Activated T-cell treated with anti-CD3 and anti-CD28 coated beads for 48 hours (primary cell): ENCODE data around the gene SSR1.
A peak's percentile ranks its signal among the peaks of the same experiment; 100 is the strongest.

Experiments used
- DNase-seq: peaks from one replicate; pipeline ENCODE4 v3.0.0-alpha.2; 2020; ENCODE audit warnings: low read depth

The SSR1 gene

GRCh38 chr6:7258231-7258763, 54.7 kb downstream of the SSR1 start:
- DNase-seq: no peak

DNA sequence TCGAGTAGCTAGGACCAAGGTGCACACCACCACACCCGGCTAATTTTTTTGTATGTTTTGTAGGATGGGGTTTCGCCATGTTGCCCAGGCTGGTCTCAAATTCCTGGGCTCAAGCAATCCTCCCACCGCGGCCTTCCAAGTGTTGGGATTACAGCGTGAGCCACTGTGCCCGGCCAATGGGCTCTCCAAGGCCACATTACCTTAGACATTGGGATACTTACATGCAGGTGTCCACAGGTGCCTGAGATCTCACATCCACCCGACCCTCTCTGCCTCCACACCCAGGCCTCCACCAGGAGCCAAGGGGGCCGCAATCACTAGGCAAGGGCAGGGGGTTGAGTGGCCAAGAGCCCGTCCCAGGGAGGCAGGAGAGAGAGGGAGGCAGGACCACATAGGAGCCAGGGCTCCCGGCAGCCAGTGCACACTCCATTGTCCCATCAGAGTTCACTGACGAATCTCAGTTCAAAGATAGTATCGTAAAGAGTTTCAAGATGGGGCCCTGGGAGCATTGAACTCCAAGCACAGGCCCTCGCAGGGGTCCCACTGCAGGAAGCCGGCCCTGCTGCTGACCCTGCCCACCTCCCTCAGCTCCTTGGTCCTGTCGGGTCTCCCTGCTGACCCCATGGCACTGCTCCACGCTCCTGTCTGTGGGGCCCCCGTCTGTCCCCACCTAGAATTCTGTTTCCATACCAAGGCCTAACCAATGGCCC, 55.3 kb downstream of the SSR1 start:
- no peak for DNase-seq

DNA sequence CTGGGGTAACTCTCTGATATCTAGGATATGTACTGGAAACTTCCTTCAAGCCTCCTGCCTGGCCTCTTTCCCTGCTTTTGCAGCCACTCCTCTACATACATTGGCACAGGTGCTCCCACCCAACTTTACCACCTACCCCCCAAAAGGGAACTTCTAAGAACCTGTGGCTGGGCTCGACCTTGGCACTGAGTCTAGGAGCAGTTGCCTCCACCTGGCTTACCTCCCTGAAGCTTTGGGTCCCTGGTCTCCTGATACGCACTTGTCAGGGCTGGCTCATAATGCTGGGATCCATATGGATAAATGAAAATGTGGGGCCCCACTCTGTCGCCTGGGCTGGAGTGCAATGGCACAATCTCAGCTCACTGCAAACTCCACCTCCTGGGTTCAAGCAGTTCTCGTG, 56.2 kb downstream of the SSR1 start:
- DNase-seq: no peak

DNA sequence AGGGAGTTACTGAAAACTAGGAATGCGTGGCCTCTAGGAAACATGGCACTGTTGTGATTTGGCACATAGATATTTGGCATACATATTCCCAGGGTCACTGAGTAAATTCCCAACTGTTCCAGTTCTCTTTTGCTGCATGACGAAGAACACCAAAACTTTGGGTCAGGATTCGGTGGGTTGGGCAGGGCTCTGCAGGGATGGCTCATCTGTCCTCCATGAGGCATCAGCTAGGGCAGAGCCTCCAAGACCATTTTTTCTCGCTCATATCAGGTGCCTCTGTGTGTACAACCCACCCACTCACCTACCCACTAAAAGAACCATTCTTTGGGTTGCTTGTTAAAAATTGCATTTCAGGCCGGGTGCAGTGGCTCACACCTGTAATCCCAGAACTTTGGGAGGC, 57.1 kb downstream of the SSR1 start:
- no peak for DNase-seq

GRCh38 chr6:7254980-7255835, 57.8 kb downstream of the SSR1 start:
- no peak for DNase-seq

DNA sequence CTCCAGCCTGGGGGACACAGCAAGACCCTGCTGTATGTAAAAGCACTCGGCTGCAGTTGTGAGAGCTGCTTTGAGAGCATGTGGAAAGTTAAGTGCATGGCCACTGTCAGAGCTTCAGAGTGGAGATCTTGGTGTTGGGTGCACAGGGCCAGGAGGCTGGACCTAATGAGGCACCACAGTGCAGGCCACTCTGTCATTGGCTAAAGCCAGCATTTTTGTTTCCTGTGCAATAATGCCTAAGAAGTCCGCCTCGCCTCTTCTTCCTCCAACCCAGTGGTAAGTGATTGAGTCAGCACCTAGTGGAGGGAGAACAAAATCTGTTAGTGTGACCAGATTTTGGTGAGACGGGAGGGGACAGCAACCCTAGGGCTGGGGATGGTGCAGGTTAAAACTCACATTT, 60.6 kb downstream of the SSR1 start:
- no peak for DNase-seq

DNA sequence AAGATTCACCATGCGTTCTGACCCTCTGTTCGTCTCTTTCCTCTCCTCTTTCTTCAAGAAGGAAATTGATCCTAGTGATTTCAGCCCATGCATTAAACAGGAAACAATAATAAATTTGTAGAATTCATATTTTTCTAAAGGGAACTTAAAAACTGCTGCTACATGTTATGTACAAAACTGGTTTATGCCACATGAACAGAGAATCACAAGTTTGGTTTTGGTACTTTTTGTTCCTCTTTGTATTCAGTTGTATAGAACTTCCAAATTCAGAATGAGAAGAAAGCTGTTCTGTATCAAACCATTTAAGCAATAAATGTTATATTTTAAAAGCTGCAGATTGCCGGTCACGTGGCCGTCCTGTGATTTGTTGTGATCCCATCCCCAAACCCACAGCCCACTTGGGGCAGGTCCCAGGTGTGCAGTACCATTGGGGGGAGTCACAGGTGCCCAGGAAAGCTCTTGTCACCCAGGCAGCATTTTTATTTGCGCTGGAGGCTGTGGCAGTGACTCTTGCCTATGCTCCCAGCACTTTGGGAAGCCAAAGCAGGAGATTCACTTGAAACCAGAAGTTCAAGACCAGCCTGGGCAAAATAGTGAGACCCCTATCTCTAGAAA, 61.2 kb downstream of the SSR1 start:
- DNase-seq: no peak

- DNase-seq: no peak
These were observed 62.2 kb downstream of the SSR1 start for GRCh38 chr6:7250812-7251211.

GRCh38 chr6:7249946-7250643, 62.9 kb downstream of the SSR1 start:
- no peak for DNase-seq

- no peak for DNase-seq
These were observed 63.6 kb downstream of the SSR1 start for GRCh38 chr6:7249391-7249790.

DNA sequence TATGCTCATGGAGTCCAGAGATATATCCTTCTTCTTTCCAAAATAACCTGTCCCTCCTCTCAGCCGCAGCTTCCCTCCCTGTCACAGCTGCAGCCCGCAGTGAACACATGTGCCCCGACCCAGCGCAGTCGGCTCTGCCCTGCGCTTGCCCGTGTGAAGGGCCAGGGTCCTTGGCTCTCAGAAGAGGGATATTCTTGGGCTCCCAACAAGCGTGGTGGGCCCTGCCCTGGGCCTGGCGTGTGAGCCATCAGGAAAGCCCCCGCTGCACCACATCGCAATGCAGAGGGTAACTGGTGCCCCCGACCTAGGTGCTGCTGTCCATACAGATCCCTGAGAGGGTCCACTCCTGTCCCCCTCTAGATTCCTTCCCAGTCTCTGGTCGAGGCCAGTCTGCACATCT, 65.2 kb downstream of the SSR1 start:
- no peak for DNase-seq

GRCh38 chr6:7247179-7247456, 65.9 kb downstream of the SSR1 start:
- DNase-seq: no peak

DNA sequence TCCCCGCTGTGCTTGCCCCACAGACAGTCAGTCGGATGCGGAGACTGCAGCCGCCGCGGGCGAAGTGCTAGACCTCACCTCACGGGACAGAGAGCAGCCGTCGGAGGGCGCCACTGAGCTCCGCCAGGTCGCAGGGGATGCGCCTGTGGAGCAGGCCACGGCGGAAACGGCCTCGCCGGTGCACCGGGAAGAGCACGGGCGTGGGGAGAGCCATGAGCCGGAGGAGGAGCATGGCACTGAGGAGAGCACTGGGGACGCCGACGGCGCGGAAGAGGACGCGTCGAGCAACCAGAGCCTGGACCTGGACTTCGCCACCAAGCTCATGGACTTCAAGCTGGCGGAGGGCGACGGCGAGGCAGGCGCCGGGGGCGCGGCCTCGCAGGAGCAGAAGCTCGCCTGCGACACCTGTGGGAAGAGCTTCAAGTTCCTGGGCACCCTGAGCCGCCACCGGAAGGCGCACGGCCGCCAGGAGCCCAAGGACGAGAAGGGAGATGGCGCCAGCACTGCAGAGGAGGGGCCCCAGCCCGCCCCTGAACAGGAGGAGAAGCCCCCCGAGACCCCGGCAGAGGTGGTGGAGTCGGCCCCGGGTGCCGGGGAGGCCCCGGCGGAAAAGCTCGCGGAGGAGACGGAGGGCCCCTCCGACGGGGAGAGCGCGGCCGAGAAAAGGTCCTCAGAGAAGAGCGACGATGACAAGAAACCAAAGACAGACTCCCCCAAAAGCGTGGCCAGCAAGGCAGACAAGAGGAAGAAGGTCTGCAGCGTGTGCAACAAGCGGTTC, 66.4 kb downstream of the SSR1 start:
- no peak for DNase-seq

DNA sequence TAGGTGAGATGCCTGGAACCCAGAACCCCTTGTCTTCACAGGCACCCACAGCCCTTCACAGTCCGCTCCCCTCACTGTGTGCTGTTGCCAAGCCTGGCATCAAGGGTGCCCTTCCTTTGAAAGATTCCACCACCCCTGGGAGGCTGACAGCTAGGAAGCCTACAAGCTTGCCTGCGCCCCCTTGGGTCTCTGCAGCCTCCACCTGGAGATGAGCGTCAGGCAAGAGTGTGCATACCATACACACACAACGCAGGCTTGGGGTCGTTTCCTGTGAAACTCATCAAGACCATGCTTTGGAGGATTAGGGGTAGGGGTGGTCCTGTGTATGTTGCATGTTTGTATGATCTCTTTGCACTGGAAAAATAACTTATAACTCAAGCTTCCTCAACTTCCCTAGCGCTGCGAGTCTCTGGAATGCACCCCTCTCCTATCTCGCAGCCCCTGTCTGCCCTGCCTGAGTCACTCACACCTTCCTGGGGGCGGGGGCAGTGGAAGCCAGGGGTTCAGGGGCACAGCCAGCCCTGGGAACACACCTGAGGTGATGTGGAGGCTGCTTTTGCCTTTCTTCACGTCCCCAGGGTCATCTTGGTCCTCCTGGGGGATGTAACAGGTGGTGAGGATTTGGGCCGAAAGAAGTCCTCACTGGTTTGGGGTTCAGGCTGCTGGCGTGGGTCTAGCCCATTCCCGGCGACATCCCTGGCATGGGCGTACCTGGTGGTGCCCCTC, 67.2 kb downstream of the SSR1 start:
- DNase-seq: no peak

DNA sequence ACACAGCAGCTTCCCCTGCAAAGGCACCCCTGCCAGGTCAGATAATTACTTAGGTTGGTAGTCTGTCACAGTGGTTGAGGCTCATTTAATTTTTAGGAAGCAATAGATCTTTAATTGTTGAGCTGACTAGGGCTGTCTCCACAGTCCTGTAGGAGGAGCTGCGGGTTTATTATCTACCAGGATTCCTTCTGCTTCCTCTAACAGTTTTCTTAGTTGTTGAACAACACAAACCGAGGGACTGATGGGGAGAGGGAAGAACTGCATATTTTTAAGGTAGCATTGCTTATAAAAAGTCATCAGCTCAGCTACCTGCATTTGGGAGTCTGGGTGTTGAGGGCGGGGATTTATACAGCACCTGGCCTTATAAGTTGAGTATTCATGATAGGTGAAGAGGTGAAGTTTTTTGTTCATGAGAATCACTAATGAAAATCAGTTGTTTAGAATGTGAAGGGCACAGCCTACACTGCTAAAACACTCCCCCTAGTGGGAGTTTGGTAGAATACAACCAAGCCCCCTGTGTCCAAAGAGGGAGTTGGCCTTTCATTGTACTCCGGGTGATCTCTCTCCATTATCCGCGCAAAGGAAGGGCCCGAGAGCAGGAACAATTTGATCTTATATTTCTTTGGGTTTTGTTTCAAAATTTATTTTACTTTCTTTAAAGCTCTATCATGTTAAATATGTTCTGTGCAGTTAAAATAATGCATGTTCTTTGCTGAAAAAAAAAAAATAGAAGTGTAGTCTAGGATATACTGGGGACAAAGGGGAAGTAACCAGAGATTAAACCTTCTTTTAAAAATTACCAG, 69.6 kb downstream of the SSR1 start:
- DNase-seq: peak; percentile 17

GRCh38 chr6:7242835-7243178, 70.2 kb downstream of the SSR1 start:
- no peak for DNase-seq

DNA sequence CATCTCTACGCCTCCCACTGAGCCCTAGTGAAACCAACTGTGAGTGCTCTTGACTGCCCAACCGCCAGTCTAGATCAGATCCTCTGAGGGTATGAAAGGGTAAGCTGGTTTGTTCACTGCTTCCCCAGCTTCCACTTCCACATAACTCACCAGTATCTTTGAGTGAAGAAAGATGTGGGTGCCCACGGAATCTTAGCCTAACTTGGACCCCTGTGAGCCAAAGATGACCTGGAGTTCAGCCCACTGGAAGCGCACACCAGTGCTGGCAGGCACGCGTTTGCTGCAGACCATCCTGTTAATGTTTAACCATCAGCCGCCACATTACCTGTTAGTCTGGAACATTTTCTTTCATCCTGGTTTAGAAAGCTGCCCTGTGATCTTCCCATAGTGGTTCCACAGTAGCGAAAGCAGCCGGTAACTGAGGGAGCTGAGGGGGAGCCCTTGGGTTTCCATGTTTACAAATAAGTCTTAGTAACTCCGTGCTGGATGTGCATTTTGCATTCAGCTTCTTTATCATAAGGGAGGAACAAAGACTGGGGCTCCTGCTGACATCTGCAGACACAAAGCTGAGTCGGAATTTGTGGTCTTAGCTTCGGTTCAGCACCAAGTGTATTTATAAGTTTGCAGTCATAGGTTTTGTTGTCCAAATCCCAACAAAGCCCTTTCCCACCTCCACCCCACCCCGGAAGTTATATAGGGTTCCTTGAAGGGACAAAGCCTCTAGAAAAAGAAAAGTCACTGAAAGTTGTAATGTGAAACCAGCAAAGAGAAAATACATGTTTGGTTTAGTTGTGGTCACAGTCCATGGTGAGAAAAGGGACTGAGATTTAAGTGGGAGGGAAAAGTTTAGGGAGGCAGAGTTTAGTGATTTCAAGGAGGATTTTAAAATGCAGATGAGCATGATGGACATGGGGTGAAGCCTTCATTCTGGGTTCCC, 71.0 kb downstream of the SSR1 start:
- DNase-seq: no peak

GRCh38 chr6:7241160-7241559, 71.8 kb downstream of the SSR1 start:
- no peak for DNase-seq

GRCh38 chr6:7240351-7240750, 72.6 kb downstream of the SSR1 start:
- no peak for DNase-seq
